ENCODE measurements around the gene EHD3.

Gene EHD3

DNA sequence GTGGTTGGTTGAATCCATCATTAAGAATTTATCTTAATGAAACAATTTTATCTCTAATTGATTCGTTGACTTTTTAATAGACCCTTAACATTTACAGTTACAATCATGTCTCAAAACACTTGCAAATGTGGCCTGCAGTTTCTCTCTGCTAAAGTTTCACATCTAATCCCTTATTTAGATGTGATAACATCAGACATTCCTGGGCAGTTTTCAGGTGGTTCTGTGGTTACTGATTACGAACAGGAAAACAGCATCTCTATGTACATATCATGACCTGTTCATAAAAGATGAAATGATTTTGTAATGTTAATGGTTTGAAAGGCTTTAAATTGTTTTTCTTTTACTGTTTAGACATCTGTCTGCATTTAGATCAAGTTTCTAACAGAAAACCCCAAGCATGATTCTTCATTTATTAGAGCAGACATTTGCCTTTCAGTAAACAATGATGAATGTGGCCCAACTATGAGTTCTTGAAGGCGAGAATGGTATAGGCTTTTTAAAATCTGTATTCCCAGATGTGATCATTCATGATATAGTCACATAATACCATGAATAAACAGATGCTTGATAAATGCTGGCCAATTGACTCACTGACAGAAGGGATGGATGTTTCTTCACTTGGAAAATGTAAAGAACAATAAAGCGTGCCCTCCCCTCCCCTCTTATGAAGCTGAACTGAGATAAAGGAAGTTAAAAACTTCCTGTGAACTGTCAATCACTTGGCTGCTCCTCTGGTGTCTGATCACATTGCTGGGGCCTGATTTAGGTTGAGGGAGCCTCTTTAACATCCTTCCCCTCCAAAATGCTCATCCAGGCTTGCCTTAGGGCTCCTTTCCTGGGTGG is 20.1 kb upstream of the EHD3 start:
- Histone ChIP-seq H3K36me3 (ENCODE audit: control insufficient read depth, insufficient read depth, low read length) (no peaks in the 10 kb centered on the region), H2AFZ (no peak overlapping the region), H3K9me3 (ENCODE audit: control insufficient read depth, low read length) (no peaks in the 10 kb centered on the region), H3K79me2 (no peaks in the 10 kb centered on the region), H3K27ac (no peak overlapping the region), H3K4me2 (ENCODE audit: low read length) (no peak overlapping the region), H3K27me3 (ENCODE audit: control insufficient read depth, insufficient read depth, low read length) (no peaks in the 10 kb centered on the region), H3K4me1 (no peaks in the 10 kb centered on the region), H3K4me3 (ENCODE audit: low read depth, low read length) (no peak overlapping the region), H3K9ac (no peak overlapping the region)
- TF ChIP-seq, protein P1, sequence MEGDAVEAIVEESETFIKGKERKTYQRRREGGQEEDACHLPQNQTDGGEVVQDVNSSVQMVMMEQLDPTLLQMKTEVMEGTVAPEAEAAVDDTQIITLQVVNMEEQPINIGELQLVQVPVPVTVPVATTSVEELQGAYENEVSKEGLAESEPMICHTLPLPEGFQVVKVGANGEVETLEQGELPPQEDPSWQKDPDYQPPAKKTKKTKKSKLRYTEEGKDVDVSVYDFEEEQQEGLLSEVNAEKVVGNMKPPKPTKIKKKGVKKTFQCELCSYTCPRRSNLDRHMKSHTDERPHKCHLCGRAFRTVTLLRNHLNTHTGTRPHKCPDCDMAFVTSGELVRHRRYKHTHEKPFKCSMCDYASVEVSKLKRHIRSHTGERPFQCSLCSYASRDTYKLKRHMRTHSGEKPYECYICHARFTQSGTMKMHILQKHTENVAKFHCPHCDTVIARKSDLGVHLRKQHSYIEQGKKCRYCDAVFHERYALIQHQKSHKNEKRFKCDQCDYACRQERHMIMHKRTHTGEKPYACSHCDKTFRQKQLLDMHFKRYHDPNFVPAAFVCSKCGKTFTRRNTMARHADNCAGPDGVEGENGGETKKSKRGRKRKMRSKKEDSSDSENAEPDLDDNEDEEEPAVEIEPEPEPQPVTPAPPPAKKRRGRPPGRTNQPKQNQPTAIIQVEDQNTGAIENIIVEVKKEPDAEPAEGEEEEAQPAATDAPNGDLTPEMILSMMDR (IDR thresholded peaks at IDR 0.05): no peak

- no peaks in the 10 kb centered on the region for H3K79me2 ChIP-seq
- H2AFZ ChIP-seq: no peak overlapping the region
- TF ChIP-seq, protein P1 (IDR thresholded peaks at IDR 0.05): no peak
- no peak overlapping the region for H3K27ac ChIP-seq
- no peak overlapping the region for H3K4me3 ChIP-seq (ENCODE audit: low read depth, low read length)
- no peaks in the 10 kb centered on the region for H3K36me3 ChIP-seq (ENCODE audit: control insufficient read depth, insufficient read depth, low read length)
- no peaks in the 10 kb centered on the region for H3K9me3 ChIP-seq (ENCODE audit: control insufficient read depth, low read length)
- H3K4me2 ChIP-seq (ENCODE audit: low read length): no peak overlapping the region
- H3K4me1 ChIP-seq: no peaks in the 10 kb centered on the region
- H3K27me3 ChIP-seq (ENCODE audit: control insufficient read depth, insufficient read depth, low read length): no peaks in the 10 kb centered on the region
- H3K9ac ChIP-seq: no peak overlapping the region
These were observed 19.5 kb upstream of the EHD3 start for GRCh38 chr2:31214444-31214915.

- Histone ChIP-seq H3K4me1 (no peaks in the 10 kb centered on the region), H3K27me3 (ENCODE audit: control insufficient read depth, insufficient read depth, low read length) (no peaks in the 10 kb centered on the region), H3K4me3 (ENCODE audit: low read depth, low read length) (no peak overlapping the region), H3K36me3 (ENCODE audit: control insufficient read depth, insufficient read depth, low read length) (no peaks in the 10 kb centered on the region), H3K79me2 (no peaks in the 10 kb centered on the region), H3K9ac (no peak overlapping the region), H3K27ac (no peak overlapping the region), H3K4me2 (ENCODE audit: low read length) (no peak overlapping the region), H2AFZ (no peak overlapping the region), H3K9me3 (ENCODE audit: control insufficient read depth, low read length) (no peaks in the 10 kb centered on the region)
- TF ChIP-seq, protein P1 (IDR thresholded peaks at IDR 0.05): no peak
These were observed 17.2 kb upstream of the EHD3 start for GRCh38 chr2:31216734-31217133.

DNA sequence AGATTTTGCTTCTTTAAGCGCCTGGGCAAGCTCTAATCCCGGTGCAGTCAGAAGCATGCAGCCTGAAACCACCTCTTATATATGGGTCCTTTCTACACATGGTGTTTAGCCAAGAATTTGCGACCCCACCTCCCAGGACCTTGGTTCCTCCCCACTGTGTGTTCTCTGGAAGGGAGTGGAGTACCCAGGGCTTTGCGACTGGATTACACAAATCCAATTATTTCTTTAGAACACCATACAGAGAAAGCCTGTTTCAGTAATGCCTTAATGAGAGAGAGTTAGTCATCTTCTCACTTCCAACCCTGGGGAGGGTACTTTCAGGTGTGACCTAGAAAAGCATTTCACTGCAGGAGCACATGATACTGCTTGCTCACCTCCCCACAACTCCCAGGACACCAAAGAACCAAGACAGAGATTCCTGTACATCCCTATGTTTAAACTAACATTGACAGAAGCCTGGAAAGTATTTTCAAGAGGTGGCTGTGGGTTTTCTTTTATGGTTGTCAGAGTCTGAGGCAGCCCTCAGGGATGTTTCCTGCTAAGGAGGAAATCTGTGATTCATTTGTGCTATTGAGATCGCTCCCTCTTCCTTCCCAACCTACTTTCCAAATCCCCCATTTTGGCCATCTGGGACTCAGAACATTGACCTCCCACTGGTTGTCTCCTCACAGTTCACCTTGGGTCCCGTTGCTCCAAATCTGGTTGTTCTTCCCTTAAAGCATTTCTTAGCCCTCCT is 16.3 kb upstream of the EHD3 start, which contains the start of gene CAPN14:
Gene CAPN14 (minus strand): TSS at position 51 of the 736 bp plus-strand sequence. CDS start 12,068 bp downstream, outside the sequence.
- H3K9ac ChIP-seq: no peak within 1 kb of the TSS
- H3K4me2 ChIP-seq (ENCODE audit: low read length): no peak within 1 kb of the TSS
- no peak within 1 kb of the TSS for H2AFZ ChIP-seq
- TF ChIP-seq, protein P1 (IDR thresholded peaks at IDR 0.05): no peak
- H3K27ac ChIP-seq: no peak within 1 kb of the TSS
- no peak within 1 kb of the TSS for H3K4me3 ChIP-seq (ENCODE audit: low read depth, low read length)
- H3K79me2 ChIP-seq: no peaks in the 10 kb centered on the region
- H3K4me1 ChIP-seq: no peaks in the 10 kb centered on the region
- no peaks in the 10 kb centered on the region for H3K9me3 ChIP-seq (ENCODE audit: control insufficient read depth, low read length)
- H3K36me3 ChIP-seq (ENCODE audit: control insufficient read depth, insufficient read depth, low read length): no peaks in the 10 kb centered on the region
- no peaks in the 10 kb centered on the region for H3K27me3 ChIP-seq (ENCODE audit: control insufficient read depth, insufficient read depth, low read length)

All from parathyroid adenoma (tissue), 2 donors.